Keratinocyte (primary cell): ENCODE results near the gene CLCN4. TPM values are rescaled to one million over a fixed set of nuclear protein-coding genes. Genes with fewer than 3 reads are reported as not detected.

Experiments used
- DNase-seq: peaks from one replicate; pipeline ENCODE4 v3.0.0-alpha.2; 2011; ENCODE audit warnings: low read depth, missing footprints, low spot score
- FAIRE-seq: peaks from 2 replicates; lab custom pipeline; 2011; peaks lifted over from hg19 to GRCh38; lab: Jason Lieb, UNC
- H2AFZ ChIP-seq: 2 replicates; pipeline ENCODE4 v1.6.0; 2012; ENCODE audit warnings: low read length, control low read depth, inconsistent platforms; ENCODE audit not compliant: control insufficient read depth
- H3K27ac ChIP-seq: 2 replicates; pipeline ENCODE4 v1.5.1; 2011; ENCODE audit warnings: low read length; ENCODE audit not compliant: control insufficient read depth, insufficient read depth
- H3K27me3 ChIP-seq: 3 replicates; pipeline ENCODE4 v1.6.0; 2011; ENCODE audit warnings: low read length; ENCODE audit not compliant: control insufficient read depth, insufficient read depth; ENCODE audit errors: extremely low read depth
- H3K36me3 ChIP-seq, 2 experiments: 2 replicates in 1 of 2; 3 replicates in 1 of 2; pipeline ENCODE4 v1.5.1; 2011; ENCODE audit warnings: low read length in 2 of 2, mild to moderate bottlenecking in 1 of 2; ENCODE audit not compliant: control insufficient read depth in 2 of 2, insufficient read depth in 2 of 2; ENCODE audit errors: extremely low read depth in 1 of 2
- H3K4me1 ChIP-seq: 3 replicates; pipeline ENCODE4 v1.5.1; 2011; ENCODE audit warnings: low read length; ENCODE audit not compliant: control insufficient read depth, insufficient read depth; ENCODE audit errors: extremely low read depth
- H3K4me2 ChIP-seq: 3 replicates; pipeline ENCODE4 v1.6.0; 2011; ENCODE audit warnings: low read depth, low read length; ENCODE audit not compliant: control insufficient read depth, insufficient read depth; ENCODE audit errors: extremely low read depth
- H3K4me3 ChIP-seq, 3 experiments: fragments of 200-600 bp in 1 of 3; sonication (generic) in 1 of 3; 2 replicates in 2 of 3; 3 replicates in 1 of 3; pipeline ENCODE4 v1.5.1; 2011 to 2016; ENCODE audit warnings: low read length in 3 of 3, mild to moderate bottlenecking in 3 of 3, control low read depth in 2 of 3, inconsistent platforms in 1 of 3, low read depth in 1 of 3, mixed read lengths in 1 of 3, mixed run types in 1 of 3, moderate library complexity in 1 of 3; ENCODE audit not compliant: control insufficient read depth in 2 of 3, insufficient read depth in 2 of 3; ENCODE audit errors: extremely low read depth in 1 of 3
- H3K79me2 ChIP-seq: 2 replicates; pipeline ENCODE4 v1.6.0; 2012; ENCODE audit warnings: low read length; ENCODE audit not compliant: control insufficient read depth, insufficient read depth
- H3K9ac ChIP-seq: 3 replicates; pipeline ENCODE4 v1.6.0; 2011; ENCODE audit warnings: low read length; ENCODE audit not compliant: control insufficient read depth, insufficient read depth; ENCODE audit errors: extremely low read depth
- H3K9me1 ChIP-seq: 3 replicates; pipeline ENCODE4 v1.6.0; 2011; ENCODE audit warnings: low read length; ENCODE audit not compliant: control insufficient read depth, insufficient read depth; ENCODE audit errors: extremely low read depth
- H3K9me3 ChIP-seq: 2 replicates; pipeline ENCODE4 v1.5.1; 2012; ENCODE audit warnings: low read depth, low read length; ENCODE audit not compliant: control insufficient read depth
- H4K20me1 ChIP-seq: 3 replicates; pipeline ENCODE4 v1.6.0; 2011; ENCODE audit warnings: low read length; ENCODE audit not compliant: control insufficient read depth, insufficient read depth; ENCODE audit errors: extremely low read depth
- CTCF ChIP-seq, 3 experiments: IDR thresholded peaks in 1 of 3; conservative IDR thresholded peaks in 1 of 3; optimal IDR thresholded peaks in 1 of 3; 2 replicates in 2 of 3; 3 replicates in 1 of 3; pipeline versions ENCODE3 to v1.5.1; 2011; ENCODE audit warnings: low read length in 3 of 3, mild to moderate bottlenecking in 3 of 3, moderate library complexity in 2 of 3, control low read depth in 1 of 3, inconsistent platforms in 1 of 3; ENCODE audit not compliant: insufficient read depth in 2 of 3; ENCODE audit errors: extremely low read depth in 1 of 3
- EZH2 ChIP-seq: IDR thresholded peaks from one replicate; pipeline ENCODE4 v1.6.1; 2012; ENCODE audit warnings: inconsistent platforms, mild to moderate bottlenecking, low read length, moderate library complexity
- dilution Hi-C: fragments of 300-500 bp; cut with MboI; formaldehyde crosslinking; loops from one replicate; pipeline ENCODE4 v1.7.0; 2020; ENCODE audit warnings: low sequenced_read_pairs; ENCODE audit not compliant: extremely low pct_ligation_motif_present
- polyA plus RNA-seq, 5 experiments: library from polyadenylated mRNA; depleted of rRNA in 3 of 5; stranded (reverse) in 3 of 5; stranded (forward) in 1 of 5; unstranded in 1 of 5; fragments of >200 nt; gene quantifications; 1 replicate in 1 of 5; 2 replicates in 3 of 5; 3 replicates in 1 of 5; pipeline versions ENCODE4 v1.2.1 to v1.2.3, GENCODE V29; 2011 to 2012; ENCODE audit warnings: missing spikeins in 2 of 5, low read depth in 1 of 5, low replicate concordance in 1 of 5

The CLCN4 gene
- polyA plus RNA-seq, 1 donor (not counting 4 experiments of a cell fraction or from before 2014, with no cell fraction given): 0.24 TPM

GRCh38 chrX:10221651-10222050 is 64.9 kb downstream of the CLCN4 start:
- Histone ChIP-seq H3K9me3 (no peaks in the 10 kb centered on the region), H3K9me1 (no peaks in the 10 kb centered on the region), H3K4me1 (no peaks in the 10 kb centered on the region), H4K20me1 (no peaks in the 10 kb centered on the region), H3K79me2 (no peaks in the 10 kb centered on the region), H3K9ac (no peak overlapping the region), H2AFZ (no peak overlapping the region), H3K4me3 (no peak overlapping the region), H3K36me3 (no peaks in the 10 kb centered on the region), H3K27ac (no peak overlapping the region), H3K27me3 (no peaks in the 10 kb centered on the region), H3K4me2 (no peak overlapping the region)
- no peak for FAIRE-seq
- TF ChIP-seq EZH2 (no peak), CTCF (optimal IDR thresholded peaks at IDR 0.05 in 1 of 3, IDR thresholded peaks at IDR 0.05 in 1 of 3, conservative IDR thresholded peaks at IDR 0.05 in 1 of 3; ENCODE audit: extremely low read depth in 1 of 3, insufficient read depth in 2 of 3, low read length in 3 of 3) (no peak)
- no peak for DNase-seq
- dilution Hi-C loops: no loop called here

- Histone ChIP-seq H3K4me1 (no peaks in the 10 kb centered on the region), H3K9me3 (no peaks in the 10 kb centered on the region), H3K27ac (no peak overlapping the region), H3K9ac (no peak overlapping the region), H3K36me3 (no peaks in the 10 kb centered on the region), H3K4me3 (no peak overlapping the region), H3K79me2 (no peaks in the 10 kb centered on the region), H3K9me1 (no peaks in the 10 kb centered on the region), H3K4me2 (no peak overlapping the region), H2AFZ (no peak overlapping the region), H4K20me1 (no peaks in the 10 kb centered on the region), H3K27me3 (no peaks in the 10 kb centered on the region)
- no peak for TF ChIP-seq EZH2
- TF ChIP-seq CTCF (optimal IDR thresholded peaks at IDR 0.05 in 1 of 3, IDR thresholded peaks at IDR 0.05 in 1 of 3, conservative IDR thresholded peaks at IDR 0.05 in 1 of 3; ENCODE audit: extremely low read depth in 1 of 3, insufficient read depth in 2 of 3, low read length in 3 of 3): no peak
- no peak for DNase-seq
- FAIRE-seq: no peak
- dilution Hi-C loops: no loop called here
Observed at GRCh38 chrX:10223276-10223675, 66.5 kb downstream of the CLCN4 start.
